HG02938 (cell line): ENCODE data around the gene TNNT2.
A peak's percentile ranks its signal among the peaks of the same experiment; 100 is the strongest.

Experiments
- ATAC-seq: cut with Tn5 transposase; IDR thresholded peaks from one replicate; pipeline ENCODE4 v1.9.1; 2021; ENCODE audit warnings: mild to moderate bottlenecking, moderate library complexity; ENCODE audit not compliant: unreplicated experiment

The TNNT2 gene

GRCh38 chr1:201404055-201404454, 26.6 kb upstream of the TNNT2 start:
- no peak for ATAC-seq

GRCh38 chr1:201403359-201403758, 25.9 kb upstream of the TNNT2 start:
- no peak for ATAC-seq

GRCh38 chr1:201401700-201402099, 24.2 kb upstream of the TNNT2 start:
- ATAC-seq: no peak

GRCh38 chr1:201400852-201401230, 23.4 kb upstream of the TNNT2 start:
- ATAC-seq: no peak

GRCh38 chr1:201400212-201400851, 22.9 kb upstream of the TNNT2 start:
- ATAC-seq: no peak

GRCh38 chr1:201399352-201400126, 22.1 kb upstream of the TNNT2 start:
- no peak for ATAC-seq

GRCh38 chr1:201399018-201399351, 21.5 kb upstream of the TNNT2 start, which contains the start of gene LAD1:
TSS of gene LAD1 (minus strand) at chr1:201399324. CDS start at chr1:201399306, 18 bp downstream.
- no peak for ATAC-seq

GRCh38 chr1:201397675-201398074, 20.2 kb upstream of the TNNT2 start:
- no peak for ATAC-seq

GRCh38 chr1:201396861-201397464, 19.5 kb upstream of the TNNT2 start:
- no peak for ATAC-seq

GRCh38 chr1:201395936-201396335, 18.5 kb upstream of the TNNT2 start:
- ATAC-seq: no peak

- no peak for ATAC-seq
These were observed 17.1 kb upstream of the TNNT2 start for GRCh38 chr1:201394591-201394990.

GRCh38 chr1:201393076-201393475, 15.6 kb upstream of the TNNT2 start:
- ATAC-seq: no peak

GRCh38 chr1:201391651-201392511, 14.4 kb upstream of the TNNT2 start:
- no peak for ATAC-seq

GRCh38 chr1:201391225-201391624, 13.7 kb upstream of the TNNT2 start:
- no peak for ATAC-seq

GRCh38 chr1:201389051-201389450, 11.6 kb upstream of the TNNT2 start:
- ATAC-seq: no peak

- no peak for ATAC-seq
These were observed 8.7 kb upstream of the TNNT2 start for GRCh38 chr1:201386208-201386607.

- peak; percentile 71 for ATAC-seq
These were observed 7.9 kb upstream of the TNNT2 start for GRCh38 chr1:201385299-201385891.

GRCh38 chr1:201384406-201384782, 6.9 kb upstream of the TNNT2 start:
- no peak for ATAC-seq

GRCh38 chr1:201383647-201384405, 6.3 kb upstream of the TNNT2 start:
- ATAC-seq: no peak

- no peak for ATAC-seq
These were observed 3.6 kb upstream of the TNNT2 start for GRCh38 chr1:201381130-201381529.
